Measurements from ENCODE around the gene IFNAR2.

IFNAR2 gene

GRCh38 chr21:33202464-33203363 lies 27.0 kb upstream of the IFNAR2 start:
- Histone ChIP-seq H3K4me3 (ENCODE audit: low read length) (no peak overlapping the region), H3K9me3 (ENCODE audit: control insufficient read depth, low read depth, low read length) (no peaks in the 10 kb centered on the region), H3K9ac (ENCODE audit: low read length) (no peak overlapping the region), H3K27ac (ENCODE audit: low read length) (no peak overlapping the region), H3K36me3 (ENCODE audit: control insufficient read depth, low read depth, low read length) (no peaks in the 10 kb centered on the region), H3K27me3 (ENCODE audit: control insufficient read depth, insufficient read depth, low read length) (peaks cover 2% of the 10 kb centered on the region), H3K4me1 (ENCODE audit: control insufficient read depth, low read depth, low read length) (no peaks in the 10 kb centered on the region)

- peaks cover 3% of the 10 kb centered on the region for H3K9me3 ChIP-seq (ENCODE audit: control insufficient read depth, low read depth, low read length)
- H3K27ac ChIP-seq (ENCODE audit: low read length): no peak overlapping the region
- H3K36me3 ChIP-seq (ENCODE audit: control insufficient read depth, low read depth, low read length): no peaks in the 10 kb centered on the region
- H3K4me1 ChIP-seq (ENCODE audit: control insufficient read depth, low read depth, low read length): no peaks in the 10 kb centered on the region
- H3K27me3 ChIP-seq (ENCODE audit: control insufficient read depth, insufficient read depth, low read length): no peaks in the 10 kb centered on the region
- H3K9ac ChIP-seq (ENCODE audit: low read length): no peak overlapping the region
- no peak overlapping the region for H3K4me3 ChIP-seq (ENCODE audit: low read length)
Measured at GRCh38 chr21:33203371-33203724, 26.4 kb upstream of the IFNAR2 start.

- Histone ChIP-seq H3K4me1 (ENCODE audit: control insufficient read depth, low read depth, low read length) (no peaks in the 10 kb centered on the region), H3K4me3 (ENCODE audit: low read length) (no peak overlapping the region), H3K36me3 (ENCODE audit: control insufficient read depth, low read depth, low read length) (no peaks in the 10 kb centered on the region), H3K27me3 (ENCODE audit: control insufficient read depth, insufficient read depth, low read length) (no peaks in the 10 kb centered on the region), H3K9ac (ENCODE audit: low read length) (no peak overlapping the region), H3K9me3 (ENCODE audit: control insufficient read depth, low read depth, low read length) (peaks cover 8% of the 10 kb centered on the region), H3K27ac (ENCODE audit: low read length) (no peak overlapping the region)
Measured at GRCh38 chr21:33205476-33205875, 24.3 kb upstream of the IFNAR2 start.

GRCh38 chr21:33206771-33207281 lies 22.9 kb upstream of the IFNAR2 start:
- Histone ChIP-seq H3K27ac (ENCODE audit: low read length) (no peak overlapping the region), H3K4me3 (ENCODE audit: low read length) (no peak overlapping the region), H3K4me1 (ENCODE audit: control insufficient read depth, low read depth, low read length) (no peaks in the 10 kb centered on the region)

GRCh38 chr21:33207449-33208149 lies 22.1 kb upstream of the IFNAR2 start:
- H3K4me1 ChIP-seq (ENCODE audit: control insufficient read depth, low read depth, low read length): no peaks in the 10 kb centered on the region
- peaks cover 8% of the 10 kb centered on the region for H3K9me3 ChIP-seq (ENCODE audit: control insufficient read depth, low read depth, low read length)
- H3K27ac ChIP-seq (ENCODE audit: low read length): no peak overlapping the region
- H3K9ac ChIP-seq (ENCODE audit: low read length): no peak overlapping the region
- H3K36me3 ChIP-seq (ENCODE audit: control insufficient read depth, low read depth, low read length): no peaks in the 10 kb centered on the region
- no peak overlapping the region for H3K4me3 ChIP-seq (ENCODE audit: low read length)
- no peaks in the 10 kb centered on the region for H3K27me3 ChIP-seq (ENCODE audit: control insufficient read depth, insufficient read depth, low read length)

More at GRCh38 chr21:33206771-33207281, 22.9 kb upstream of the IFNAR2 start:
- Histone ChIP-seq H3K9me3 (ENCODE audit: control insufficient read depth, low read depth, low read length) (peaks cover 8% of the 10 kb centered on the region), H3K36me3 (ENCODE audit: control insufficient read depth, low read depth, low read length) (no peaks in the 10 kb centered on the region), H3K9ac (ENCODE audit: low read length) (no peak overlapping the region), H3K27me3 (ENCODE audit: control insufficient read depth, insufficient read depth, low read length) (no peaks in the 10 kb centered on the region)

GRCh38 chr21:33208534-33208933 lies 21.2 kb upstream of the IFNAR2 start:
- Histone ChIP-seq H3K9ac (ENCODE audit: low read length) (no peak overlapping the region), H3K27me3 (ENCODE audit: control insufficient read depth, insufficient read depth, low read length) (no peaks in the 10 kb centered on the region), H3K4me1 (ENCODE audit: control insufficient read depth, low read depth, low read length) (no peaks in the 10 kb centered on the region), H3K4me3 (ENCODE audit: low read length) (no peak overlapping the region), H3K27ac (ENCODE audit: low read length) (no peak overlapping the region), H3K9me3 (ENCODE audit: control insufficient read depth, low read depth, low read length) (peaks cover 8% of the 10 kb centered on the region), H3K36me3 (ENCODE audit: control insufficient read depth, low read depth, low read length) (no peaks in the 10 kb centered on the region)

GRCh38 chr21:33211305-33211704 lies 18.4 kb upstream of the IFNAR2 start:
- no peaks in the 10 kb centered on the region for H3K27me3 ChIP-seq (ENCODE audit: control insufficient read depth, insufficient read depth, low read length)
- H3K9ac ChIP-seq (ENCODE audit: low read length): no peak overlapping the region
- no peak overlapping the region for H3K4me3 ChIP-seq (ENCODE audit: low read length)
- no peaks in the 10 kb centered on the region for H3K36me3 ChIP-seq (ENCODE audit: control insufficient read depth, low read depth, low read length)
- peaks cover 4% of the 10 kb centered on the region for H3K4me1 ChIP-seq (ENCODE audit: control insufficient read depth, low read depth, low read length)
- no peak overlapping the region for H3K27ac ChIP-seq (ENCODE audit: low read length)
- peaks cover 8% of the 10 kb centered on the region for H3K9me3 ChIP-seq (ENCODE audit: control insufficient read depth, low read depth, low read length)

- Histone ChIP-seq H3K9ac (ENCODE audit: low read length) (no peak overlapping the region), H3K9me3 (ENCODE audit: control insufficient read depth, low read depth, low read length) (peaks cover 8% of the 10 kb centered on the region), H3K4me1 (ENCODE audit: control insufficient read depth, low read depth, low read length) (peaks cover 8% of the 10 kb centered on the region), H3K4me3 (ENCODE audit: low read length) (no peak overlapping the region), H3K27ac (ENCODE audit: low read length) (no peak overlapping the region), H3K36me3 (ENCODE audit: control insufficient read depth, low read depth, low read length) (no peaks in the 10 kb centered on the region), H3K27me3 (ENCODE audit: control insufficient read depth, insufficient read depth, low read length) (no peaks in the 10 kb centered on the region)
Measured at GRCh38 chr21:33211732-33212131, 18.0 kb upstream of the IFNAR2 start.

GRCh38 chr21:33212159-33212851 lies 17.4 kb upstream of the IFNAR2 start:
- Histone ChIP-seq H3K4me1 (ENCODE audit: control insufficient read depth, low read depth, low read length) (peaks cover 12% of the 10 kb centered on the region), H3K27ac (ENCODE audit: low read length) (no peak overlapping the region)

GRCh38 chr21:33214056-33214455 lies 15.7 kb upstream of the IFNAR2 start:
- Histone ChIP-seq H3K4me3 (ENCODE audit: low read length) (no peak overlapping the region), H3K36me3 (ENCODE audit: control insufficient read depth, low read depth, low read length) (no peaks in the 10 kb centered on the region), H3K9me3 (ENCODE audit: control insufficient read depth, low read depth, low read length) (no peaks in the 10 kb centered on the region), H3K27me3 (ENCODE audit: control insufficient read depth, insufficient read depth, low read length) (no peaks in the 10 kb centered on the region), H3K27ac (ENCODE audit: low read length) (no peak overlapping the region), H3K9ac (ENCODE audit: low read length) (no peak overlapping the region), H3K4me1 (ENCODE audit: control insufficient read depth, low read depth, low read length) (peaks cover 15% of the 10 kb centered on the region)

More at GRCh38 chr21:33212159-33212851, 17.4 kb upstream of the IFNAR2 start:
- no peaks in the 10 kb centered on the region for H3K36me3 ChIP-seq (ENCODE audit: control insufficient read depth, low read depth, low read length)
- H3K27me3 ChIP-seq (ENCODE audit: control insufficient read depth, insufficient read depth, low read length): no peaks in the 10 kb centered on the region
- H3K9me3 ChIP-seq (ENCODE audit: control insufficient read depth, low read depth, low read length): peaks cover 8% of the 10 kb centered on the region
- H3K9ac ChIP-seq (ENCODE audit: low read length): no peak overlapping the region
- H3K4me3 ChIP-seq (ENCODE audit: low read length): no peak overlapping the region

- Histone ChIP-seq H3K27ac (ENCODE audit: low read length) (no peak overlapping the region), H3K4me3 (ENCODE audit: low read length) (no peak overlapping the region)
Measured at GRCh38 chr21:33217138-33217520, 12.6 kb upstream of the IFNAR2 start.

More at GRCh38 chr21:33217138-33217520, 12.6 kb upstream of the IFNAR2 start:
- no peaks in the 10 kb centered on the region for H3K9me3 ChIP-seq (ENCODE audit: control insufficient read depth, low read depth, low read length)
- no peaks in the 10 kb centered on the region for H3K36me3 ChIP-seq (ENCODE audit: control insufficient read depth, low read depth, low read length)
- no peak overlapping the region for H3K9ac ChIP-seq (ENCODE audit: low read length)
- H3K27me3 ChIP-seq (ENCODE audit: control insufficient read depth, insufficient read depth, low read length): no peaks in the 10 kb centered on the region
- peaks cover 15% of the 10 kb centered on the region for H3K4me1 ChIP-seq (ENCODE audit: control insufficient read depth, low read depth, low read length)
